Measurements from ENCODE around the gene NEK6.

- TF ChIP-seq CTCF (IDR thresholded peaks at IDR 0.05), result no peak
- no peak for TF ChIP-seq POLR2A (IDR thresholded peaks at IDR 0.05)
Observed at GRCh38 chr9:124231095-124231737, 26.5 kb upstream of the NEK6 start.
